ENCODE data around the gene TOP2A.

DNA sequence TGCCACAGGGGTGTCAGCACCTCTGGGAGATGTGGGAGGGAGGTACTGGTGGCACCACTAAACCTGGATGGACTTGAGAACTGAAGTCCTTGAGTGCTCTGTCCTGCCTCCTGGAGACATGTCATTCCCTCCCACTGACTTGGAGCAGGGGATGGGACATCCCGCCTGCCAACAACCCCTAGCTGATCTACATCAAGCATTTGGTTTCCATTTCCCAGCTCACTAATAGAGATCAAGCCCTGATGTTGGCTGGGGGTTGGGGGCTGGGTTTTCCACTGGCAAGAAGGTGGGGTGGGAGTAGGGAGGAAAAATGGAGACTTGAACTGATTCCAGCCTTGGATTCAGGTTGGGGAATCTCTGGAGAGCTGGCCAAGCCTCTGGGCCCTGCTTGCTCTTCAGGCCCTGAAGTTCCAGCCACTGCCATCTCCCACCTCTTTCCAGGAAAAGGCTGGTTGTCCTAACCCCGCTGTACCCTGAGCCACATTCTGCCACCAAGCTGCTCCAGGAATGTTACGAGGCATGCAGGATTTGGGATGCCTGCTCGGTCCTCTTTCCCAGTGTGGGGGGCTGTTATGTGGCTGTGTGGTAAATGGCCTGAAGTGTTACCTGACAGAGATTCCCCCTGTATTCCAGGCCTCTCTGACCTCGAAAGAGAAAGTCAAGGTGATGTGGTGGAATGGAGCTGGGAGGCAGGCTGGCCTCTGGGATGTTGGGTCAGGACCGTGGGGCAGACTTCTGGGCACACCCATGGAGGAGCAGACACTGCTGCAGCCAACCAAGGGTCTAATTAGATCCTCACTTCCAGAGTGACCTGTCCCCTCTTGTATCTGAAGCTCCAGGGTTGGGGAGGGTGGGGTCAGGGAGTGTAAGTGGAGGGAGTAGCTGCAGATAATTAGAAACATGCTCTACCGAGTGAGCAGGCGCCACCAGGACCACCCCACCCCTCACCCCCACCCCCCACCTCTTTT, 42.2 kb upstream of the TOP2A start:
- TF ChIP-seq, protein P1, sequence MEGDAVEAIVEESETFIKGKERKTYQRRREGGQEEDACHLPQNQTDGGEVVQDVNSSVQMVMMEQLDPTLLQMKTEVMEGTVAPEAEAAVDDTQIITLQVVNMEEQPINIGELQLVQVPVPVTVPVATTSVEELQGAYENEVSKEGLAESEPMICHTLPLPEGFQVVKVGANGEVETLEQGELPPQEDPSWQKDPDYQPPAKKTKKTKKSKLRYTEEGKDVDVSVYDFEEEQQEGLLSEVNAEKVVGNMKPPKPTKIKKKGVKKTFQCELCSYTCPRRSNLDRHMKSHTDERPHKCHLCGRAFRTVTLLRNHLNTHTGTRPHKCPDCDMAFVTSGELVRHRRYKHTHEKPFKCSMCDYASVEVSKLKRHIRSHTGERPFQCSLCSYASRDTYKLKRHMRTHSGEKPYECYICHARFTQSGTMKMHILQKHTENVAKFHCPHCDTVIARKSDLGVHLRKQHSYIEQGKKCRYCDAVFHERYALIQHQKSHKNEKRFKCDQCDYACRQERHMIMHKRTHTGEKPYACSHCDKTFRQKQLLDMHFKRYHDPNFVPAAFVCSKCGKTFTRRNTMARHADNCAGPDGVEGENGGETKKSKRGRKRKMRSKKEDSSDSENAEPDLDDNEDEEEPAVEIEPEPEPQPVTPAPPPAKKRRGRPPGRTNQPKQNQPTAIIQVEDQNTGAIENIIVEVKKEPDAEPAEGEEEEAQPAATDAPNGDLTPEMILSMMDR (conservative IDR thresholded peaks at IDR 0.05 in 1 of 2, IDR thresholded peaks at IDR 0.05 in 1 of 2; ENCODE audit: low read depth in 1 of 2, low read length in 2 of 2): no peak
- TF ChIP-seq EZH2 (IDR thresholded peaks at IDR 0.05; ENCODE audit: low read length, missing control alignments): no peak
